Liver (tissue), 3 donors: ENCODE measurements around the gene ALDH16A1.

Experiments used
- CTCF ChIP-seq: fragments of 150-350 bp; IDR thresholded peaks from 2 replicates; pipeline ENCODE4 v1.5.1; 2017; ENCODE audit warnings: improper control_type of control experiment, low read depth, low read length; ENCODE audit not compliant: missing input control
- FOXA1 ChIP-seq: IDR thresholded peaks from 2 replicates; pipeline ENCODE4 v1.6.1; 2016; ENCODE audit warnings: antibody characterized with exemption
- GABPA ChIP-seq, 2 donors: IDR thresholded peaks in 1 of 2; conservative IDR thresholded peaks in 1 of 2; 2 replicates each; pipeline ENCODE4 v1.6.1; 2016; ENCODE audit warnings: antibody characterized with exemption in 2 of 2, mild to moderate bottlenecking in 1 of 2, moderate library complexity in 1 of 2
- HNF4A ChIP-seq, 2 donors: conservative IDR thresholded peaks; 2 replicates each; pipeline ENCODE4 v1.6.1; 2016; ENCODE audit warnings: antibody characterized with exemption in 2 of 2, mild to moderate bottlenecking in 2 of 2
- RAD21 ChIP-seq, 2 donors: IDR thresholded peaks; 2 replicates each; pipeline ENCODE4 v1.6.1; 2016; ENCODE audit warnings: antibody characterized with exemption in 2 of 2, mild to moderate bottlenecking in 2 of 2
- TAF1 ChIP-seq: conservative IDR thresholded peaks from 2 replicates; pipeline ENCODE4 v1.6.1; 2016; ENCODE audit warnings: antibody characterized with exemption, mild to moderate bottlenecking
- TF ChIP-seq, protein P1 (sequence below): IDR thresholded peaks from 2 replicates; pipeline ENCODE4 v1.6.1; 2016; ENCODE audit warnings: antibody characterized with exemption
- TF ChIP-seq, protein P2 (sequence below): IDR thresholded peaks from 2 replicates; pipeline ENCODE4 v1.6.1; 2016; ENCODE audit warnings: antibody characterized with exemption, mild to moderate bottlenecking
- TF ChIP-seq, protein P3 (sequence below): IDR thresholded peaks from 2 replicates; pipeline ENCODE4 v1.6.1; 2016; ENCODE audit warnings: antibody characterized with exemption
- TF ChIP-seq, protein P4 (sequence below): IDR thresholded peaks from 2 replicates; pipeline ENCODE4 v1.6.1; 2016; ENCODE audit warnings: antibody characterized with exemption
- donor health status: healthy.
- donor health status: healthy.

DNA sequence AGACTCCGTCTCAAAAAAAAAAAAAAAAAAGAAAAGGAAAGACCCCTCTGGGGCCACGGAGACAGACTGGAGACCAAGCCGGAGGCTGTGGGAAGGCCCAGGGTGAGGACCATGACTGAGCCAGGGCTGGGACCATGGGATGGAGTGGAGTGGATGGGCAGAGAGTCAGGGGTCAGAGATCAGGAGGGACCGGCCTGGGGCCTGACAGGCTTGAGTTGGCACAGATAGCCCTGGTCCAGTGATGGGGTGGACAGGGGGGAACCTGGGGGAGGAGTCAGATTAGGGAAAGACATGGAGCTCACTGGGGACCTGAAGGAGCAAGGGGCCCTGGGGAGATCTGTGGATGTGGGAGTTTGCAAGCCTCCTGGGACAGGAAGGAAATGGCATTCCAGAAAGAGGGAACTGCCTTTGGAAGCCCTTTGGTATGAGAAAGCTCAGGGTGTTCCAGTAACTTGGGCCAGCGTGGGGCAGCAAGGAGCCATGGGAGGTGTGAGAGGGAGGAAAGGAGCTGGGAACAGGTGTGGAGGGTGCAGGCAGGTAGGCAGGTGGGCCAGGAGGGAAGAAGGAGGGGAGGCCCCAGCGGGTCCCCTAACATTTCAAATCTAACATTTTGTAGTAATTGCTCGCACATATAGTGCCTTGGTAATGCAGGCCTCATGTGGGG is 28.1 kb downstream of the ALDH16A1 start:
- no peak for TF ChIP-seq RAD21 (IDR thresholded peaks at IDR 0.05)
- TF ChIP-seq, protein P1, sequence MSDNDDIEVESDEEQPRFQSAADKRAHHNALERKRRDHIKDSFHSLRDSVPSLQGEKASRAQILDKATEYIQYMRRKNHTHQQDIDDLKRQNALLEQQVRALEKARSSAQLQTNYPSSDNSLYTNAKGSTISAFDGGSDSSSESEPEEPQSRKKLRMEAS: no peak
- TF ChIP-seq CTCF: no peak
- no peak for TF ChIP-seq FOXA1
- no peak for TF ChIP-seq HNF4A (conservative IDR thresholded peaks at IDR 0.05)
- TF ChIP-seq, protein P2, sequence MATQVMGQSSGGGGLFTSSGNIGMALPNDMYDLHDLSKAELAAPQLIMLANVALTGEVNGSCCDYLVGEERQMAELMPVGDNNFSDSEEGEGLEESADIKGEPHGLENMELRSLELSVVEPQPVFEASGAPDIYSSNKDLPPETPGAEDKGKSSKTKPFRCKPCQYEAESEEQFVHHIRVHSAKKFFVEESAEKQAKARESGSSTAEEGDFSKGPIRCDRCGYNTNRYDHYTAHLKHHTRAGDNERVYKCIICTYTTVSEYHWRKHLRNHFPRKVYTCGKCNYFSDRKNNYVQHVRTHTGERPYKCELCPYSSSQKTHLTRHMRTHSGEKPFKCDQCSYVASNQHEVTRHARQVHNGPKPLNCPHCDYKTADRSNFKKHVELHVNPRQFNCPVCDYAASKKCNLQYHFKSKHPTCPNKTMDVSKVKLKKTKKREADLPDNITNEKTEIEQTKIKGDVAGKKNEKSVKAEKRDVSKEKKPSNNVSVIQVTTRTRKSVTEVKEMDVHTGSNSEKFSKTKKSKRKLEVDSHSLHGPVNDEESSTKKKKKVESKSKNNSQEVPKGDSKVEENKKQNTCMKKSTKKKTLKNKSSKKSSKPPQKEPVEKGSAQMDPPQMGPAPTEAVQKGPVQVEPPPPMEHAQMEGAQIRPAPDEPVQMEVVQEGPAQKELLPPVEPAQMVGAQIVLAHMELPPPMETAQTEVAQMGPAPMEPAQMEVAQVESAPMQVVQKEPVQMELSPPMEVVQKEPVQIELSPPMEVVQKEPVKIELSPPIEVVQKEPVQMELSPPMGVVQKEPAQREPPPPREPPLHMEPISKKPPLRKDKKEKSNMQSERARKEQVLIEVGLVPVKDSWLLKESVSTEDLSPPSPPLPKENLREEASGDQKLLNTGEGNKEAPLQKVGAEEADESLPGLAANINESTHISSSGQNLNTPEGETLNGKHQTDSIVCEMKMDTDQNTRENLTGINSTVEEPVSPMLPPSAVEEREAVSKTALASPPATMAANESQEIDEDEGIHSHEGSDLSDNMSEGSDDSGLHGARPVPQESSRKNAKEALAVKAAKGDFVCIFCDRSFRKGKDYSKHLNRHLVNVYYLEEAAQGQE: no peak
- TF ChIP-seq, protein P3, sequence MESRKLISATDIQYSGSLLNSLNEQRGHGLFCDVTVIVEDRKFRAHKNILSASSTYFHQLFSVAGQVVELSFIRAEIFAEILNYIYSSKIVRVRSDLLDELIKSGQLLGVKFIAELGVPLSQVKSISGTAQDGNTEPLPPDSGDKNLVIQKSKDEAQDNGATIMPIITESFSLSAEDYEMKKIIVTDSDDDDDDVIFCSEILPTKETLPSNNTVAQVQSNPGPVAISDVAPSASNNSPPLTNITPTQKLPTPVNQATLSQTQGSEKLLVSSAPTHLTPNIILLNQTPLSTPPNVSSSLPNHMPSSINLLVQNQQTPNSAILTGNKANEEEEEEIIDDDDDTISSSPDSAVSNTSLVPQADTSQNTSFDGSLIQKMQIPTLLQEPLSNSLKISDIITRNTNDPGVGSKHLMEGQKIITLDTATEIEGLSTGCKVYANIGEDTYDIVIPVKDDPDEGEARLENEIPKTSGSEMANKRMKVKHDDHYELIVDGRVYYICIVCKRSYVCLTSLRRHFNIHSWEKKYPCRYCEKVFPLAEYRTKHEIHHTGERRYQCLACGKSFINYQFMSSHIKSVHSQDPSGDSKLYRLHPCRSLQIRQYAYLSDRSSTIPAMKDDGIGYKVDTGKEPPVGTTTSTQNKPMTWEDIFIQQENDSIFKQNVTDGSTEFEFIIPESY: no peak
- TF ChIP-seq GABPA (IDR thresholded peaks at IDR 0.05 in 1 of 2, conservative IDR thresholded peaks at IDR 0.05 in 1 of 2): no peak
- TF ChIP-seq TAF1: no peak
- TF ChIP-seq, protein P4, sequence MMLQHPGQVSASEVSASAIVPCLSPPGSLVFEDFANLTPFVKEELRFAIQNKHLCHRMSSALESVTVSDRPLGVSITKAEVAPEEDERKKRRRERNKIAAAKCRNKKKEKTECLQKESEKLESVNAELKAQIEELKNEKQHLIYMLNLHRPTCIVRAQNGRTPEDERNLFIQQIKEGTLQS: no peak
